Keratinocyte (primary cell): Measurements from ENCODE around the gene PCNX1. TPM values are rescaled to one million over a fixed set of nuclear protein-coding genes. Genes with fewer than 3 reads are reported as not detected.

Experiments
- DNase-seq: peaks from one replicate; pipeline ENCODE4 v3.0.0-alpha.2; 2011; ENCODE audit warnings: low read depth, missing footprints, low spot score
- FAIRE-seq: peaks from 2 replicates; lab custom pipeline; 2011; peaks lifted over from hg19 to GRCh38; lab: Jason Lieb, UNC
- H2AFZ ChIP-seq: 2 replicates; pipeline ENCODE4 v1.6.0; 2012; ENCODE audit warnings: low read length, control low read depth, inconsistent platforms; ENCODE audit not compliant: control insufficient read depth
- H3K27ac ChIP-seq: 2 replicates; pipeline ENCODE4 v1.5.1; 2011; ENCODE audit warnings: low read length; ENCODE audit not compliant: control insufficient read depth, insufficient read depth
- H3K27me3 ChIP-seq: 3 replicates; pipeline ENCODE4 v1.6.0; 2011; ENCODE audit warnings: low read length; ENCODE audit not compliant: control insufficient read depth, insufficient read depth; ENCODE audit errors: extremely low read depth
- H3K36me3 ChIP-seq, 2 experiments: 2 replicates in 1 of 2; 3 replicates in 1 of 2; pipeline ENCODE4 v1.5.1; 2011; ENCODE audit warnings: low read length in 2 of 2, mild to moderate bottlenecking in 1 of 2; ENCODE audit not compliant: control insufficient read depth in 2 of 2, insufficient read depth in 2 of 2; ENCODE audit errors: extremely low read depth in 1 of 2
- H3K4me1 ChIP-seq: 3 replicates; pipeline ENCODE4 v1.5.1; 2011; ENCODE audit warnings: low read length; ENCODE audit not compliant: control insufficient read depth, insufficient read depth; ENCODE audit errors: extremely low read depth
- H3K4me2 ChIP-seq: 3 replicates; pipeline ENCODE4 v1.6.0; 2011; ENCODE audit warnings: low read depth, low read length; ENCODE audit not compliant: control insufficient read depth, insufficient read depth; ENCODE audit errors: extremely low read depth
- H3K4me3 ChIP-seq, 3 experiments: fragments of 200-600 bp in 1 of 3; sonication (generic) in 1 of 3; 2 replicates in 2 of 3; 3 replicates in 1 of 3; pipeline ENCODE4 v1.5.1; 2011 to 2016; ENCODE audit warnings: low read length in 3 of 3, mild to moderate bottlenecking in 3 of 3, control low read depth in 2 of 3, inconsistent platforms in 1 of 3, low read depth in 1 of 3, mixed read lengths in 1 of 3, mixed run types in 1 of 3, moderate library complexity in 1 of 3; ENCODE audit not compliant: control insufficient read depth in 2 of 3, insufficient read depth in 2 of 3; ENCODE audit errors: extremely low read depth in 1 of 3
- H3K79me2 ChIP-seq: 2 replicates; pipeline ENCODE4 v1.6.0; 2012; ENCODE audit warnings: low read length; ENCODE audit not compliant: control insufficient read depth, insufficient read depth
- H3K9ac ChIP-seq: 3 replicates; pipeline ENCODE4 v1.6.0; 2011; ENCODE audit warnings: low read length; ENCODE audit not compliant: control insufficient read depth, insufficient read depth; ENCODE audit errors: extremely low read depth
- H3K9me1 ChIP-seq: 3 replicates; pipeline ENCODE4 v1.6.0; 2011; ENCODE audit warnings: low read length; ENCODE audit not compliant: control insufficient read depth, insufficient read depth; ENCODE audit errors: extremely low read depth
- H3K9me3 ChIP-seq: 2 replicates; pipeline ENCODE4 v1.5.1; 2012; ENCODE audit warnings: low read depth, low read length; ENCODE audit not compliant: control insufficient read depth
- H4K20me1 ChIP-seq: 3 replicates; pipeline ENCODE4 v1.6.0; 2011; ENCODE audit warnings: low read length; ENCODE audit not compliant: control insufficient read depth, insufficient read depth; ENCODE audit errors: extremely low read depth
- CTCF ChIP-seq, 3 experiments: IDR thresholded peaks in 1 of 3; conservative IDR thresholded peaks in 1 of 3; optimal IDR thresholded peaks in 1 of 3; 2 replicates in 2 of 3; 3 replicates in 1 of 3; pipeline versions ENCODE3 to v1.5.1; 2011; ENCODE audit warnings: low read length in 3 of 3, mild to moderate bottlenecking in 3 of 3, moderate library complexity in 2 of 3, control low read depth in 1 of 3, inconsistent platforms in 1 of 3; ENCODE audit not compliant: insufficient read depth in 2 of 3; ENCODE audit errors: extremely low read depth in 1 of 3
- EZH2 ChIP-seq: IDR thresholded peaks from one replicate; pipeline ENCODE4 v1.6.1; 2012; ENCODE audit warnings: inconsistent platforms, mild to moderate bottlenecking, low read length, moderate library complexity
- dilution Hi-C: fragments of 300-500 bp; cut with MboI; formaldehyde crosslinking; loops from one replicate; pipeline ENCODE4 v1.7.0; 2020; ENCODE audit warnings: low sequenced_read_pairs; ENCODE audit not compliant: extremely low pct_ligation_motif_present
- polyA plus RNA-seq, 5 experiments: library from polyadenylated mRNA; depleted of rRNA in 3 of 5; stranded (reverse) in 3 of 5; stranded (forward) in 1 of 5; unstranded in 1 of 5; fragments of >200 nt; gene quantifications; 1 replicate in 1 of 5; 2 replicates in 3 of 5; 3 replicates in 1 of 5; pipeline versions ENCODE4 v1.2.1 to v1.2.3, GENCODE V29; 2011 to 2012; ENCODE audit warnings: missing spikeins in 2 of 5, low read depth in 1 of 5, low replicate concordance in 1 of 5

Gene PCNX1
- polyA plus RNA-seq, 1 donor (not counting 4 experiments of a cell fraction or from before 2014, with no cell fraction given), result 39.8 TPM

DNA sequence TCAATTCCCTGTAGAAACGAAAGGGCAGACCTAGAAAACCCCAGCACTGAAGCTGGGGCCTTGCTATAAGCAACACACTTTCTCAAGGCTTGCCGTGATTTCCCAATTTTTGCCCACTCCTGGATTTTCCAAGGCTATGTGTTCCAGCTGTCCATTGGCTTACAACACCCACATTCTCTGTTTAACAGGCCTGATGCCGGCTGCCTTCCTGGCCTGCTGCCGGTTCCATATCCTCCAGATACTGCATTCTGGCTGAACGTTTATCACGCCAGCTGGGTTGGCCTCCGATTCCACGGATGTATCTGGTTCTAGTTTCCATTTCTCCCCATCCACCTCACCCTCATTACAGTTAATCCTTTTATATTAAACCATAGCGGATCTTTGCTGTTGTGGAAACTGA lies 2.0 kb upstream of the PCNX1 start:
- peaks cover 19% of the 10 kb centered on the region for H3K4me1 ChIP-seq
- no peak overlapping the region for H3K27ac ChIP-seq
- no peak overlapping the region for H3K4me3 ChIP-seq
- no peak overlapping the region for H3K9ac ChIP-seq
- dilution Hi-C loops, result no loop called here
- FAIRE-seq (no peak), DNase-seq (no peak)
- H3K79me2 ChIP-seq, result peaks cover 25% of the 10 kb centered on the region
- no peak overlapping the region for H2AFZ ChIP-seq
- no peak for TF ChIP-seq CTCF (optimal IDR thresholded peaks at IDR 0.05 in 1 of 3, IDR thresholded peaks at IDR 0.05 in 1 of 3, conservative IDR thresholded peaks at IDR 0.05 in 1 of 3; ENCODE audit: extremely low read depth in 1 of 3, insufficient read depth in 2 of 3, low read length in 3 of 3)
- no peak for TF ChIP-seq EZH2
- no peaks in the 10 kb centered on the region for H3K27me3 ChIP-seq
- H3K4me2 ChIP-seq, result no peak overlapping the region
- H3K9me3 ChIP-seq, result no peaks in the 10 kb centered on the region
- no peaks in the 10 kb centered on the region for H4K20me1 ChIP-seq
- no peaks in the 10 kb centered on the region for H3K9me1 ChIP-seq
- no peaks in the 10 kb centered on the region for H3K36me3 ChIP-seq

- dilution Hi-C loops, result no loop called here
- Histone ChIP-seq H3K27ac (peak overlapping the region; percentile 91), H4K20me1 (peaks cover 3% of the 10 kb centered on the region), H2AFZ (peak overlapping the region; percentile 96), H3K27me3 (no peaks in the 10 kb centered on the region), H3K4me1 (peaks cover 22% of the 10 kb centered on the region), H3K9me1 (no peaks in the 10 kb centered on the region), H3K9ac (peak overlapping the region; percentile 92), H3K4me3 (peak overlapping the region; percentile 81 to 87 (median 86)), H3K79me2 (peaks cover 40% of the 10 kb centered on the region), H3K36me3 (no peaks in the 10 kb centered on the region), H3K9me3 (no peaks in the 10 kb centered on the region), H3K4me2 (peak overlapping the region; percentile 96)
- no peak for TF ChIP-seq CTCF (optimal IDR thresholded peaks at IDR 0.05 in 1 of 3, IDR thresholded peaks at IDR 0.05 in 1 of 3, conservative IDR thresholded peaks at IDR 0.05 in 1 of 3; ENCODE audit: extremely low read depth in 1 of 3, insufficient read depth in 2 of 3, low read length in 3 of 3)
- no peak for TF ChIP-seq EZH2
- DNase-seq, result no peak
- FAIRE-seq, result peak; percentile 13
Observed at GRCh38 chr14:70906793-70907175, 475 bp upstream of the PCNX1 start.
